ENCODE results near the gene MAP3K20. TPM values are rescaled to one million over a fixed set of nuclear protein-coding genes. Genes with fewer than 3 reads are reported as not detected.

MAP3K20 gene
- total and polyA plus RNA-seq, 7 experiments from 2014 or later = 0.18 to 17.0 (median 1.5) TPM; not detected in 1

DNA sequence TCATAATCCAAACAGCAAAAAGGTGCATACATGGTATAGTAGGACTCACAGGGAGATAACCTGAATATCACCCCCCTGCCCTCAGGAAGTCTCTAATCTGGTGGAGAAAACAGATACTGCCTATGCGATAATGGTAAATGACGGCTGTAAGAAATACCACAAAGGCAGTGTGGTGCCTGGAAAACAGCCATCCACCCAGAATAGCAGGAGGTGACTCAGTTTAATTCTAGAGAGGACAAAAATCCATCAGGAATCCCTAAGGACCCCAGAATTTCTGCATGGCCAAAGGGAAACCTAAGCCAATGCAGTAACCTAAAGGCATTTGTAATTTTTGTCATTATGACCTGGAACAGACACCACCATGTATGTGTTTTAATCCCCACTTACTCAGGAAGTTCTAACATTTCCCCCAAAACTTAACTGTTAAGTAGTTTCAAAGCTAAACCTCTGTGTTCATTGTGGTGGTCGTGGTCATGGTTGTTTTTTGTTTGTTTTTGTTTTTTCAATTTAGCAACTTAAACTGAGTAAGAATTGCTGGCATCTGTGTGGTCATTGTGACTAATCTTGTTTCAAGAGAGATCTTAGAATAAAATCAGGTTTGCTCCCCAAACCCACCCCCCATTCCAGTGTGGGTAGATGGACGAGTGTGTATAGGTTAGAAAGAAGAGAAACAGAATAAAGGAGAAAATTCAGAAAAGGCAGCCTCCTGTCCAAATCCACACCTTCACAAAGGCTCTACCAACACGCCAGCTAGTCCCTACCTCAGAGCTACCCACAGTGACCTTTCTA lies 157.5 kb downstream of the MAP3K20 start:
- peaks cover 0 to 8% (median 0%) of the 10 kb centered on the region in 5 donors for H3K36me3 Mint-ChIP-seq
- Histone ChIP-seq H3K27ac (ENCODE audit: low read depth, low read length) (no peak overlapping the region), H3K9me3 (ENCODE audit: control insufficient read depth in 2 of 3, low read length in 3 of 3) (no peaks in the 10 kb centered on the region), H3K4me3 (ENCODE audit: low read length) (no peak overlapping the region), H3K36me3 (ENCODE audit: control insufficient read depth in 2 of 3, insufficient read depth in 3 of 3, low read length in 3 of 3) (no peaks in the 10 kb centered on the region), H3K27me3 (ENCODE audit: control insufficient read depth in 2 of 2, insufficient read depth in 2 of 2, low read length in 2 of 2) (no peaks in the 10 kb centered on the region), H3K4me1 (ENCODE audit: control insufficient read depth in 2 of 2, insufficient read depth in 2 of 2, low read length in 2 of 2) (no peaks in the 10 kb centered on the region)
- ATAC-seq = no peak
- H3K9me3 Mint-ChIP-seq = no peaks in the 10 kb centered on the region
- peak overlapping the region in 1 of 9 donors; percentile 44 for H3K27ac Mint-ChIP-seq
- POLR2A ChIA-PET = no interaction called here
- peaks cover 0 to 24% (median 7%) of the 10 kb centered on the region in 5 donors for H3K27me3 Mint-ChIP-seq
- CTCF ChIA-PET = no interaction called here
- peaks cover 0 to 13% (median 9%) of the 10 kb centered on the region in 7 donors for H3K4me1 Mint-ChIP-seq
- intact Hi-C loops (cut with micrococcal nuclease) = no loop called here
- no peak overlapping the region for H3K4me3 Mint-ChIP-seq
- DNase-seq = no peak

DNA sequence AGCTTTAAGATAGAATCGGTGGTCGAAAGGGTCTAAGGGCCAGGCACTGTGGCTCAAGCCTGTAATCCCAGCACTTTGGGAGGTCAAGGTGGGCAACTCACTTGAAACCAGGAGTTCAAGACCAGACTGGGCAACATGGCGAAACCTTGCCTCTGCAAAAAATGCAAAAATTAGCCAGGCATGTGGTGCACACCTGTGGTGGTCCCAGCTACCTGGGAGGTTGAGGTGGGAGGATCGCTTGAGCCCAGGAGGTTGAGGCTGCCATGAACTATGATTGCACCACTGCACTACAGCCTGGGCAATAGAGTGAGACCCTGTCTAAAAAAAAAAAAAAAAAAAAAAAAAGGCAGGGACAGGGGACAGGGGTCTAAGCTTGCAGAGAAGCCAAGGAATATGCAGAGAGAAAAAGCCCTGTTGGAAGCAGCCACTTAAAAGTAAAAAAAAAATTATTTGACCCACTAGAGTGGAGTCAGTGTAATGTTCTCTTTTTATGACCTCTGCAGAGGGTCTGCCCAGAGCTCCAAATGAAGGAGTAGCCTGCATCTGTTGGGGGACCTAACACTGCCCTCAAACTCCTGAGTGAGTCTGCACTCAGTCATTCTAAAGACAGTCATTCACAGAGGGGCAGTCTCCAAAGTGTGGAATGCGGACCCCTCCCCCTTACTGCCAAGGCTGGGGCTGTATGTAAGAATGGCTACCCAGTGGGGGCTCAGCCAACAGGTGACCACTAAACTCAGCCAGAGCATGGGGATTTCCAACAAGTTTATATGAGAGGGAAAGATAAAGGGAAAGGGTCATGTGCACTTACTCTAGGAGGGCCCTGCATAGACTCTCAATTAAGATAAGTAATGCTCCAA lies 160.5 kb downstream of the MAP3K20 start:
- peaks cover 0 to 20% (median 4%) of the 10 kb centered on the region in 5 donors for H3K27me3 Mint-ChIP-seq
- DNase-seq (no peak), ATAC-seq (no peak)
- no peak overlapping the region for H3K4me3 ChIP-seq (ENCODE audit: low read length)
- H3K4me3 Mint-ChIP-seq = no peak overlapping the region
- H3K4me1 ChIP-seq (ENCODE audit: control insufficient read depth in 2 of 2, insufficient read depth in 2 of 2, low read length in 2 of 2) = no peaks in the 10 kb centered on the region
- H3K27ac Mint-ChIP-seq = no peak overlapping the region
- ChIA-PET POLR2A (no interaction called here), CTCF (no interaction called here)
- H3K9me3 Mint-ChIP-seq = no peaks in the 10 kb centered on the region
- no peaks in the 10 kb centered on the region for H3K36me3 ChIP-seq (ENCODE audit: control insufficient read depth in 2 of 3, insufficient read depth in 3 of 3, low read length in 3 of 3)
- H3K27ac ChIP-seq (ENCODE audit: low read depth, low read length) = no peak overlapping the region
- H3K4me1 Mint-ChIP-seq = peaks cover 0 to 12% (median 6%) of the 10 kb centered on the region in 7 donors
- intact Hi-C loops (cut with micrococcal nuclease) = no loop called here
- H3K9me3 ChIP-seq (ENCODE audit: control insufficient read depth in 2 of 3, low read length in 3 of 3) = no peaks in the 10 kb centered on the region
- H3K27me3 ChIP-seq (ENCODE audit: control insufficient read depth in 2 of 2, insufficient read depth in 2 of 2, low read length in 2 of 2) = no peaks in the 10 kb centered on the region
- H3K36me3 Mint-ChIP-seq = peaks cover 0 to 11% (median 0%) of the 10 kb centered on the region in 5 donors

DNA sequence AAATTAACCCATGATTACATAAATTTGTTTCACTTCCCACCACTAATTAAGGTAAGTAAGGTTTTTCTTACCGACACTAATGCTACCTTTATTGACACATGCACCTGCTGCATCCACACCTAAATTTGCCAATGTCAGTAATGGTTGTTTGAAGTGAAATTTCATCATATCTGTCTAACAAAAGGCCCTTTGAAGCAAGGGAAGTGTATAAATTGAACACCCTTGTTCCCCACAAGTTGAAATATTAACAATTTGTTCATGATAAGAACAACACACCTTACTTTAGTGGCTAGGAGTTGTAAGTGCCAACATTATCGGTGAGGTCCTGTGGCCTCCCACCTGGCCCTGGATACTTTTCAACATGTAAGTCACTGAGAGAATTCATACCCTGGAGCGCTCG lies 162.7 kb downstream of the MAP3K20 start:
- peaks cover 0 to 6% (median 0%) of the 10 kb centered on the region in 7 donors for H3K4me1 Mint-ChIP-seq
- no peak overlapping the region for H3K4me3 Mint-ChIP-seq
- peaks cover 0 to 18% (median 8%) of the 10 kb centered on the region in 5 donors for H3K27me3 Mint-ChIP-seq
- no peaks in the 10 kb centered on the region for H3K9me3 ChIP-seq (ENCODE audit: control insufficient read depth in 2 of 3, low read length in 3 of 3)
- ATAC-seq (no peak), DNase-seq (no peak)
- no peaks in the 10 kb centered on the region for H3K36me3 ChIP-seq (ENCODE audit: control insufficient read depth in 2 of 3, insufficient read depth in 3 of 3, low read length in 3 of 3)
- H3K36me3 Mint-ChIP-seq = peaks cover 0 to 8% (median 0%) of the 10 kb centered on the region in 5 donors
- H3K4me1 ChIP-seq (ENCODE audit: control insufficient read depth in 2 of 2, insufficient read depth in 2 of 2, low read length in 2 of 2) = no peaks in the 10 kb centered on the region
- H3K4me3 ChIP-seq (ENCODE audit: low read length) = no peak overlapping the region
- ChIA-PET CTCF (no interaction called here), POLR2A (no interaction called here)
- H3K27ac ChIP-seq (ENCODE audit: low read depth, low read length) = no peak overlapping the region
- intact Hi-C loops (cut with micrococcal nuclease) = no loop called here
- no peaks in the 10 kb centered on the region for H3K9me3 Mint-ChIP-seq
- no peak overlapping the region for H3K27ac Mint-ChIP-seq
- H3K27me3 ChIP-seq (ENCODE audit: control insufficient read depth in 2 of 2, insufficient read depth in 2 of 2, low read length in 2 of 2) = no peaks in the 10 kb centered on the region

DNA sequence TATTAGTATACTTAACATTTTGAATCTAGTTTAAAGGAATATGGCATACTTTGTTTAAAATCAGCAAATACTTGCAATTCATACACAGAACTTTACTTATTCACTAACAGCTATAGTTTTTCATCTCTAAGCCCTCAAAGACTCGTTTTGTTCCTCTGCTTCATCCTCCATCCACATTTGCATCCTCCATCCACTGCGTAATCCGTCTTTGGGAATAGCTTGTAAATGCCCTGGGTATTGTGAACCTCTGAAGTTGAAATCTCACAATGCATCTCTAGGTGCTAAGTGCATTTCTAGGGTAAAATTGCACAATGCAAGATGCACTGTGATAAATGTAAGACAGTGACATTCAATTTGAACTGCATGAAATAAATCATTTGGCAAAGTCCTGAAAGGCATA lies 163.2 kb downstream of the MAP3K20 start:
- H3K36me3 Mint-ChIP-seq = peaks cover 0 to 8% (median 0%) of the 10 kb centered on the region in 5 donors
- no peaks in the 10 kb centered on the region for H3K9me3 Mint-ChIP-seq
- H3K4me1 Mint-ChIP-seq = peaks cover 0 to 4% (median 0%) of the 10 kb centered on the region in 7 donors
- H3K27ac ChIP-seq (ENCODE audit: low read depth, low read length) = no peak overlapping the region
- H3K4me3 Mint-ChIP-seq = no peak overlapping the region
- CTCF ChIA-PET = no interaction called here
- H3K4me1 ChIP-seq (ENCODE audit: control insufficient read depth in 2 of 2, insufficient read depth in 2 of 2, low read length in 2 of 2) = no peaks in the 10 kb centered on the region
- no peaks in the 10 kb centered on the region for H3K27me3 ChIP-seq (ENCODE audit: control insufficient read depth in 2 of 2, insufficient read depth in 2 of 2, low read length in 2 of 2)
- no peak overlapping the region for H3K27ac Mint-ChIP-seq
- ATAC-seq (no peak), DNase-seq (no peak)
- H3K4me3 ChIP-seq (ENCODE audit: low read length) = no peak overlapping the region
- POLR2A ChIA-PET = no interaction called here
- intact Hi-C loops (cut with micrococcal nuclease) = no loop called here
- H3K9me3 ChIP-seq (ENCODE audit: control insufficient read depth in 2 of 3, low read length in 3 of 3) = no peaks in the 10 kb centered on the region
- H3K36me3 ChIP-seq (ENCODE audit: control insufficient read depth in 2 of 3, insufficient read depth in 3 of 3, low read length in 3 of 3) = no peaks in the 10 kb centered on the region
- peaks cover 0 to 15% (median 10%) of the 10 kb centered on the region in 5 donors for H3K27me3 Mint-ChIP-seq

DNA sequence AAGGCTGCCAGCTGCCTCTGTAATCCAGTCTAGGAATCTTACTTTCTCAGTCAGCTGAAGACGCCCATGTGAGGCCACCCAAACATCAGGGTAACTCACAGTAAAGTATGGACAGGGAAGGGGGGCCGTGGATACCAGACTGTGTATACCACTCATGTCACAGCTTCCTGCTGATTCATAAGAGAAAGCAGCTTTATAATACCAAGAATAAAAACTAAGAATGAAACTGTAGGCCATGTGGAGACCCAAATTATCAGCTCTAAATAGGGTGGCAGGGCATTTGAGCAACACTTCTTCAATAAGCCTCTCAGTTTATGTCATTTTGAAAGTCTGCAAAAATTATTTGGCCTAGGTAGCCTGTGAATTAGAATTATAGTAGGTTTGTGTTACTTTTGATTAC lies 164.0 kb downstream of the MAP3K20 start:
- H3K4me1 ChIP-seq (ENCODE audit: control insufficient read depth in 2 of 2, insufficient read depth in 2 of 2, low read length in 2 of 2) = no peaks in the 10 kb centered on the region
- H3K36me3 ChIP-seq (ENCODE audit: control insufficient read depth in 2 of 3, insufficient read depth in 3 of 3, low read length in 3 of 3) = no peaks in the 10 kb centered on the region
- ATAC-seq (no peak), DNase-seq (no peak)
- Mint-ChIP-seq H3K27ac (no peak overlapping the region), H3K4me1 (peaks cover 0 to 4% (median 0%) of the 10 kb centered on the region in 7 donors), H3K9me3 (no peaks in the 10 kb centered on the region), H3K36me3 (peaks cover 0 to 8% (median 0%) of the 10 kb centered on the region in 5 donors), H3K4me3 (no peak overlapping the region), H3K27me3 (peaks cover 0 to 20% (median 8%) of the 10 kb centered on the region in 5 donors)
- H3K27me3 ChIP-seq (ENCODE audit: control insufficient read depth in 2 of 2, insufficient read depth in 2 of 2, low read length in 2 of 2) = peaks cover 0 to 2% of the 10 kb centered on the region in 2 donors
- no peak overlapping the region for H3K4me3 ChIP-seq (ENCODE audit: low read length)
- no peak overlapping the region for H3K27ac ChIP-seq (ENCODE audit: low read depth, low read length)
- intact Hi-C loops (cut with micrococcal nuclease) = no loop called here
- H3K9me3 ChIP-seq (ENCODE audit: control insufficient read depth in 2 of 3, low read length in 3 of 3) = no peaks in the 10 kb centered on the region
- CTCF ChIA-PET = no interaction called here
- POLR2A ChIA-PET = no interaction called here

DNA sequence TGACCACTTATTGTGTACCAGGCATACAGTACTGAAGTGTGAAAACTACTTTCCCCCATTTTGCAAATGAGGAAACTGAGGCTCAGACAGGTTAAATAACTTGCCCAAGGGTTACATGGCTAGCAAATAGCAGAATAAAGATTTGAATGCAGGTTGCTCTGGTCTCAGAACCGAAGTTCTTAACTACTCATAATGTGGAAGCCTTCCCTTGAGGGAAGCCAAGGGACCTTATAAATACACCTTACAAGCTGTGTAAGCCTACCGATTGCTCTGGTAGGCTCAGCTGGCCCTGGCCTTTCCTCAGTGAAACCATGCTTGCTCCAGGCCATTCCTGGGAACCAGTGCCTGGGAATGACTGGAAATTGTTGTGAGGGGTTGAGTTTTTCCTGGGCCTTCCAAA lies 164.4 kb downstream of the MAP3K20 start:
- H3K36me3 Mint-ChIP-seq = peaks cover 0 to 8% (median 0%) of the 10 kb centered on the region in 5 donors
- intact Hi-C loops (cut with micrococcal nuclease) = no loop called here
- no peaks in the 10 kb centered on the region for H3K36me3 ChIP-seq (ENCODE audit: control insufficient read depth in 2 of 3, insufficient read depth in 3 of 3, low read length in 3 of 3)
- H3K9me3 ChIP-seq (ENCODE audit: control insufficient read depth in 2 of 3, low read length in 3 of 3) = no peaks in the 10 kb centered on the region
- no peaks in the 10 kb centered on the region for H3K9me3 Mint-ChIP-seq
- H3K27ac ChIP-seq (ENCODE audit: low read depth, low read length) = no peak overlapping the region
- ChIA-PET CTCF (no interaction called here), POLR2A (no interaction called here)
- no peak overlapping the region for H3K4me3 Mint-ChIP-seq
- H3K27me3 ChIP-seq (ENCODE audit: control insufficient read depth in 2 of 2, insufficient read depth in 2 of 2, low read length in 2 of 2) = peaks cover 0 to 4% of the 10 kb centered on the region in 2 donors
- ATAC-seq (no peak), DNase-seq (no peak)
- H3K4me1 Mint-ChIP-seq = peaks cover 0 to 4% (median 0%) of the 10 kb centered on the region in 7 donors
- H3K4me3 ChIP-seq (ENCODE audit: low read length) = no peak overlapping the region
- peaks cover 0 to 15% (median 5%) of the 10 kb centered on the region in 5 donors for H3K27me3 Mint-ChIP-seq
- no peaks in the 10 kb centered on the region for H3K4me1 ChIP-seq (ENCODE audit: control insufficient read depth in 2 of 2, insufficient read depth in 2 of 2, low read length in 2 of 2)
- no peak overlapping the region for H3K27ac Mint-ChIP-seq
